HEK293 (cell line): ENCODE data around the gene UNC93A.

Experiments used
- CTCF ChIA-PET: fragments of 350-600 bp; formaldehyde crosslinking; extraction: SDS; loops from one replicate; lab custom pipeline; 2021; ENCODE audit warnings: antibody characterized with exemption; lab: Yijun Ruan, JAX
- POLR2A ChIA-PET: fragments of 300-600 bp; formaldehyde crosslinking; extraction: SDS; loops from one replicate; lab custom pipeline; 2020; ENCODE audit warnings: antibody characterized with exemption, inconsistent platforms; lab: Yijun Ruan, JAX
- H3K27ac ChIP-seq: fragments of 200-500 bp; sonication (Bioruptor generic); 2 replicates; pipeline ENCODE4 v1.5.1; 2014; ENCODE audit warnings: low read depth, low read length, control low read depth, inconsistent platforms; ENCODE audit errors: extremely low read depth
- H3K36me3 ChIP-seq, 2 experiments: fragments of 200-500 bp in 1 of 2; sonication (Bioruptor generic) in 1 of 2; 1 replicate in 1 of 2; 2 replicates in 1 of 2; pipeline ENCODE4 v1.5.1; 2014 to 2017; ENCODE audit warnings: inconsistent platforms in 2 of 2, low read length in 2 of 2; ENCODE audit not compliant: control insufficient read depth in 2 of 2, insufficient read depth in 1 of 2
- H3K4me1 ChIP-seq: fragments of 200-500 bp; sonication (Bioruptor generic); 2 replicates; pipeline ENCODE4 v1.5.1; 2014; ENCODE audit warnings: mild to moderate bottlenecking, low read length, inconsistent platforms; ENCODE audit not compliant: control insufficient read depth, insufficient read depth
- H3K4me3 ChIP-seq: 2 replicates; pipeline ENCODE4 v1.5.1; 2011; ENCODE audit warnings: low read depth, mild to moderate bottlenecking, control low read depth, low read length, moderate library complexity
- H3K9me3 ChIP-seq: fragments of 200-500 bp; sonication (Bioruptor generic); 2 replicates; pipeline ENCODE4 v1.5.1; 2014; ENCODE audit warnings: low read depth, low read length, inconsistent platforms; ENCODE audit not compliant: control insufficient read depth, insufficient read depth
- KLF10 ChIP-seq: fragments of 450-650 bp; IDR thresholded peaks from 2 replicates; pipeline ENCODE4 v1.5.1; 2018; ENCODE audit warnings: missing biosample characterization, mild to moderate bottlenecking, missing genetic modification characterization
- REST ChIP-seq: fragments of 450-650 bp; formaldehyde crosslinking; IDR thresholded peaks from 2 replicates; pipeline ENCODE4 v1.5.1; 2016; ENCODE audit warnings: missing biosample characterization, missing genetic modification characterization
- SCRT2 ChIP-seq: fragments of 450-650 bp; formaldehyde crosslinking; IDR thresholded peaks from 2 replicates; pipeline ENCODE4 v1.5.1; 2016; ENCODE audit warnings: missing biosample characterization, missing genetic modification characterization
- TCF7L2 ChIP-seq: IDR thresholded peaks from 2 replicates; pipeline ENCODE4 v1.6.1; 2011; ENCODE audit warnings: low read depth, mild to moderate bottlenecking, inconsistent platforms, low read length, moderate library complexity, borderline replicate concordance
- YY2 ChIP-seq: fragments of 450-650 bp; formaldehyde crosslinking; IDR thresholded peaks from 2 replicates; pipeline ENCODE4 v1.5.1; 2016; ENCODE audit warnings: missing biosample characterization, missing genetic modification characterization
- ZFP3 ChIP-seq: fragments of 450-650 bp; formaldehyde crosslinking; IDR thresholded peaks from 2 replicates; pipeline ENCODE4 v1.5.1; 2016; ENCODE audit warnings: low read depth, missing biosample characterization, missing genetic modification characterization
- ZNF140 ChIP-seq: fragments of 450-650 bp; formaldehyde crosslinking; IDR thresholded peaks from 2 replicates; pipeline ENCODE4 v1.5.1; 2016; ENCODE audit warnings: missing biosample characterization, missing genetic modification characterization
- ZNF157 ChIP-seq: fragments of 450-650 bp; formaldehyde crosslinking; IDR thresholded peaks from 2 replicates; pipeline ENCODE4 v1.5.1; 2016; ENCODE audit warnings: missing biosample characterization, missing genetic modification characterization
- ZNF18 ChIP-seq: fragments of 450-650 bp; formaldehyde crosslinking; IDR thresholded peaks from 2 replicates; pipeline ENCODE4 v1.5.1; 2016; ENCODE audit warnings: missing biosample characterization, missing genetic modification characterization
- ZNF24 ChIP-seq: fragments of 450-650 bp; formaldehyde crosslinking; IDR thresholded peaks from 2 replicates; pipeline ENCODE4 v1.5.1; 2016; ENCODE audit warnings: missing biosample characterization, missing genetic modification characterization
- ZNF350 ChIP-seq: fragments of 450-650 bp; formaldehyde crosslinking; IDR thresholded peaks from 2 replicates; pipeline ENCODE4 v1.5.0; 2017; ENCODE audit warnings: missing biosample characterization, mild to moderate bottlenecking, missing genetic modification characterization
- ZNF391 ChIP-seq: fragments of 450-650 bp; formaldehyde crosslinking; IDR thresholded peaks from 2 replicates; pipeline ENCODE4 v1.5.1; 2016; ENCODE audit warnings: low read depth, missing biosample characterization, missing genetic modification characterization, borderline replicate concordance
- ZNF518A ChIP-seq: fragments of 450-650 bp; formaldehyde crosslinking; conservative IDR thresholded peaks from 2 replicates; pipeline ENCODE4 v1.5.1; 2016; ENCODE audit warnings: low read depth, missing biosample characterization, missing genetic modification characterization
- ZNF692 ChIP-seq: fragments of 450-650 bp; formaldehyde crosslinking; IDR thresholded peaks from 2 replicates; pipeline ENCODE4 v1.5.1; 2016; ENCODE audit warnings: missing biosample characterization, missing genetic modification characterization
- ZNF792 ChIP-seq: fragments of 450-650 bp; formaldehyde crosslinking; IDR thresholded peaks from 2 replicates; pipeline ENCODE4 v1.5.1; 2016; ENCODE audit warnings: missing biosample characterization, missing genetic modification characterization
- ZNF837 ChIP-seq: fragments of 450-650 bp; formaldehyde crosslinking; IDR thresholded peaks from 2 replicates; pipeline ENCODE4 v1.5.1; 2016; ENCODE audit warnings: missing biosample characterization, missing genetic modification characterization

Gene UNC93A

GRCh38 chr6:167303675-167304625 lies 12.8 kb downstream of the UNC93A start (continued):
- no peak for TF ChIP-seq ZNF18 (tag by site-specific recombination)

- CTCF ChIA-PET: interaction anchor here (1.6 to 1.7 kb wide), 2 partner anchors 9 to 47 kb away, joined by 4 read pairs; no protein-coding TSS in a partner anchor
- no peak for TF ChIP-seq ZFP3 (tag by site-specific recombination)
- TF ChIP-seq REST: no peak
- TF ChIP-seq ZNF24: no peak
- no peak for TF ChIP-seq ZNF140 (tag by site-specific recombination)
- no peak for TF ChIP-seq ZNF518A (tag by site-specific recombination)
- TF ChIP-seq YY2 (tag by site-specific recombination): no peak
- TF ChIP-seq ZNF391 (tag by site-specific recombination): no peak
- no peak for TF ChIP-seq TCF7L2
- TF ChIP-seq ZNF350 (tag by site-specific recombination): no peak
- Histone ChIP-seq H3K36me3 (no peaks in the 10 kb centered on the region), H3K9me3 (no peaks in the 10 kb centered on the region), H3K4me3 (no peak overlapping the region), H3K4me1 (no peaks in the 10 kb centered on the region), H3K27ac (no peak overlapping the region)
- POLR2A ChIA-PET: no interaction called here
Observed at GRCh38 chr6:167304912-167305311, 13.8 kb downstream of the UNC93A start.

- no peak overlapping the region for H3K27ac ChIP-seq
- no peaks in the 10 kb centered on the region for H3K36me3 ChIP-seq
- no peaks in the 10 kb centered on the region for H3K9me3 ChIP-seq
- ChIA-PET POLR2A (no interaction called here), CTCF (interaction anchor here (1.7 kb wide), 1 partner anchor 46 kb away, joined by 4 read pairs; no protein-coding TSS in a partner anchor)
- H3K4me1 ChIP-seq: no peaks in the 10 kb centered on the region
- no peak overlapping the region for H3K4me3 ChIP-seq
- TF ChIP-seq ZNF837: no peak
- TF ChIP-seq KLF10 (tag by site-specific recombination): no peak
- no peak for TF ChIP-seq ZFP3 (tag by site-specific recombination)
- TF ChIP-seq ZNF157 (tag by site-specific recombination): no peak
- TF ChIP-seq ZNF792 (tag by site-specific recombination): no peak
- TF ChIP-seq SCRT2: no peak
- TF ChIP-seq TCF7L2: no peak
- no peak for TF ChIP-seq ZNF692 (tag by site-specific recombination)
- TF ChIP-seq, all 188 proteins: peak for 0
Observed at GRCh38 chr6:167305796-167306195, 14.7 kb downstream of the UNC93A start.
